ENCODE results near the gene PGK1.
A peak's percentile ranks its signal among the peaks of the same experiment; 100 is the strongest.
"Not testable (repeated sequence)": the region's sequence is repeated elsewhere in the genome, so short reads cannot be mapped to it uniquely, and the experiment has no call there.

The PGK1 gene

DNA sequence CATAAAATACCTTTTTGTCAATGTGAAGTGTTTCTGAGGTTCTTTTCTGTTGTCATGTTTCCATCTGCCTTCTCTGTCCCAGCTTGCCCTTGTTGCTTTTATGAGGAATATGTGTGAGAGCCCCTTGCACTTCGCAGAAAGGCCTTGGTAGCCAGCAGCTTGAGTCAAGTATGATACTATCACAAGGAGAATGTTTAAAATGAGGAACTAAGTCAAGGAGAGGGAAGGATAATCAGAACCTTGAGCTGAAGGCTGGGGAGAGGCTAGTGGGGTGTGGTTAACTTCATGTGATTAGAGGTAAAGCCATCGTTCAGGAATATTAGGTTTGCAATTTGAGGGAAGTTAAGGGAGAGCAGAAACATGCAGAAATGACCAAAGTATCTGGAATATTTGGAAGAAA is 12.7 kb downstream of the PGK1 start:
- no peak for DNase-seq

DNA sequence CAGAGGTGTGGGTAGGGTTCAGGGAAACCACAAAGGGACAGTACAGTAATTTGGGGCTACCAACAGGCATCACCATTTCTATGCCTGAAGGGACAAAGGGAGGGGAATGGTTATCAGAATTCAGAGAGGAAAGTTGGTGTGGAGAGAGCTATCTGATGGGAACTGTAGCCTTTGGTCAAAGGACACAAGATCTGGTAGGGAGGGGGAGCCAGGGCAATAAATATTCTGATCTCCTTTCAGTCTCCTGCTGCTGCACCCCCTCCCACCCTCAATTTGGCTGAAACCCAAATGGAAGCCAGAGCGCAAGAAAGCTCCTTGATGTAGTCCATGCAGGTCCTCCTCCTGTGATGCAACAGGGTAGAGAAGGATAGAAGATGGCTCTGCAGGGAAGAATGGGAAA is 14.6 kb downstream of the PGK1 start:
- no peak for DNase-seq

DNA sequence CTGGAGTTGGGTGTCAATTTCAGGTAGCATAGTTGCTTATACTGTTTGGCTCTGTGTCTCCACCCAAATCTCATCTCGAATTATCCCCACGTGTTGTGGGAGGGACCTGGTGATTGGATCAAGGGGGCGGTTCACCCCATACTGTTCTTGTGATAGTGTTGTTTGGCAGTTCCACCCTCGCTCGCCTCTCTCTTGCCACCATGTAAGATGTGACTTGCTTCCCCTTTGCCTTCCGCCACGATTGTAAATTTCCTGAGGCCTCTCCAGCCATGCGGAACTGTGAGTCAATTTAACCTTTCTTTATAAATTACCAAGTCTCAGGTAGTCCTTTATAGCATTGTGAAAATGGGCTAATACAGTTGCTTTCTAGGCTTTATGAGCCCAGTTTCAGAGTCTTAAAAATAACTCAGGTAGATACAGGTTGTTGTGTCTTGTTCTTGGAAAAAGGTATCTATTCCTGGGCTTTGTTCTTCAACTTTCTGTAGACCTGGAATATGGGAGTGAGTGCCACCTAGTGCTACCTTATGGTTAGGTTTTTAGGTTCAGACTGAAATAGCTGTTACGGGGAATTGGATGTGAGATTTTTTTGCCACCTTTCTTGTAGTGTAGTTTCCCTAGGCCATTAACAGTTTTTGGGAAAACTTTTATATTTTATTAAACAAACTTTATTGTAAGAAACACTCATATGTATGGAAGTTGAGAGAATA is 15.6 kb downstream of the PGK1 start:
- no peak for DNase-seq

DNA sequence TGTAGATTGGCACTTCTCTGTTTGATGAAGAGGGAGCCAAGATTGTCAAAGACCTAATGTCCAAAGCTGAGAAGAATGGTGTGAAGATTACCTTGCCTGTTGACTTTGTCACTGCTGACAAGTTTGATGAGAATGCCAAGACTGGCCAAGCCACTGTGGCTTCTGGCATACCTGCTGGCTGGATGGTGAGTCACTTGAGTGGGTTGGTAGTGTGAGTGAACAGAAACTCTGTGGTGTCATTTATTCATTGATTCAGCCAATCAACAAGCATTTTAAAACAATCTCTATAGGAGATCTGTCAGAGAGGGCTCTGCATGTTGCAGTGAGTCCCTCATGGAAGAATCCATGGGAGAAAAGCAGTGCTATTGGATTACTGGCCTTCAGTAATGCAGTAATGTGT is 19.1 kb downstream of the PGK1 start:
- DNase-seq = no peak

DNA sequence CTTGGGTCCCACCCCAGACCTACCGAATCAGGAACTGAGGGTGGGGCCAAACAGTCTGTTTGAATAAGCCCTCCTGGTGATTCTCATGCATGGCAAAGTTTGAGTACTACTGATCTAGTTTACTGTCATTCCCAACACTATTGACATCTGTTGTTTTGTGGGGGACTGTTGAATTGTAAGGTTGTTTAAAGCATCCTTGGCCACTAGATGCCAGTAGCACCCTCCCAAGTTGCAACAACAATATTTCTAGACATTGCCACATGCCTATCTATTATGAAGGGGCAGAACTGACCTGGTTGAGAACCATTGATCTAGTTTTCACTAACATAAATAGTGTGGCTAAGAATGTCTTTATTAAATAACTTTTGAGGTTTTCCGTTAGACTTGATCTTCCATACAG is 20.3 kb downstream of the PGK1 start:
- DNase-seq = no peak

DNA sequence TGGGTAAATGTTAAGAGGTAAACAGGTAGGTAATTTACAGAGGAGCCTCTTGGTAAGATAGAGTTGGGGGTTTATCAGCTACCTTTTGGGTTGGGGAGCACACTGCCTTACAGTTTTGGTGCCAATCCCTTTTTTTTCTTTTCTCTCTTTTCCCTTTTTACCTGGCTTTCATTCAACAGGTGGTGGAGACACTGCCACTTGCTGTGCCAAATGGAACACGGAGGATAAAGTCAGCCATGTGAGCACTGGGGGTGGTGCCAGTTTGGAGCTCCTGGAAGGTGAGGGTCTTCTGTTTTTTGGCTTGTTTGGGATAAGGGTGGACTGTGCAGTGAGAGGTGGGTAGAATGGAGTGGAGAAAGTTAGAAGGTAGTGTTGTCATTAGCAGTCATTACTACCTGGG is 21.1 kb downstream of the PGK1 start:
- DNase-seq = no peak

DNA sequence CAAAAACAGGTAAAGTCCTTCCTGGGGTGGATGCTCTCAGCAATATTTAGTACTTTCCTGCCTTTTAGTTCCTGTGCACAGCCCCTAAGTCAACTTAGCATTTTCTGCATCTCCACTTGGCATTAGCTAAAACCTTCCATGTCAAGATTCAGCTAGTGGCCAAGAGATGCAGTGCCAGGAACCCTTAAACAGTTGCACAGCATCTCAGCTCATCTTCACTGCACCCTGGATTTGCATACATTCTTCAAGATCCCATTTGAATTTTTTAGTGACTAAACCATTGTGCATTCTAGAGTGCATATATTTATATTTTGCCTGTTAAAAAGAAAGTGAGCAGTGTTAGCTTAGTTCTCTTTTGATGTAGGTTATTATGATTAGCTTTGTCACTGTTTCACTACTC is 21.7 kb downstream of the PGK1 start:
- DNase-seq = not testable (repeated sequence)

DNA sequence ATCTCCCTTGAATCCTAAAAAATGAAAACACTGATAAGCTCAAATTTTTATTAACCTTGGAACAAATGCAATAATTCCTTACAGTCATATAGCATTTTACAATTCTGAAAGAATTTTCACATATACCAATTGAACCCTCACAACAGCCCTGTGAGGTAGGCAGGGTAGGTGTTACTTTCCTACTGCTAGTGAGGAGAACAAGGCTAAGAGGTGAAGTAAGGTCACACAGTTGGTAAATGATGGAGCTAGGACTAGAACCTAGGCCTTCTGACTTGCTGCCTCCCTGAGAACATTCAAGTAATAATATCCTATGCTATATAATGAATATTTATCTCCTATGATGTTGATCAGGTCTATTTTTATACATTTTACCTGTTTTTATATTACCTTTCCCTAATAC is 25.7 kb downstream of the PGK1 start:
- DNase-seq = no peak

DNA sequence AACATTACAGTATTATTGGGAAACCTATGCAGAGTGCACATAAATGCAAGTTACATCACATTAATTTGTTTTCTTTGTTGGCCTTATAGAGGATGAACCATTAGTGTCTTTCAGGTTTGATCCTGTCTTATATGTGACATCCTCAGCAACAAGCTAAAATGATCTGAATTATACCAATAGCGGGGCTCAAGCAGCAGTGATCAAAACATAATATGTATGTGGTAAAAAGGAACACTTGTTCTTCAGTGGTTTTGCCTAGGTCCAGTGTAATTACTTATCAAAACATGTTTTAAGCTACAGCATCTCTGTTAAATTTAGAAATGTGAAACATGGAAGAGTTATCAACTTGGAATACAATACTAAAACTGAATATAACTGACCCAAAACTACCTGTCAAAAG is 26.3 kb downstream of the PGK1 start:
- no peak for DNase-seq

DNA sequence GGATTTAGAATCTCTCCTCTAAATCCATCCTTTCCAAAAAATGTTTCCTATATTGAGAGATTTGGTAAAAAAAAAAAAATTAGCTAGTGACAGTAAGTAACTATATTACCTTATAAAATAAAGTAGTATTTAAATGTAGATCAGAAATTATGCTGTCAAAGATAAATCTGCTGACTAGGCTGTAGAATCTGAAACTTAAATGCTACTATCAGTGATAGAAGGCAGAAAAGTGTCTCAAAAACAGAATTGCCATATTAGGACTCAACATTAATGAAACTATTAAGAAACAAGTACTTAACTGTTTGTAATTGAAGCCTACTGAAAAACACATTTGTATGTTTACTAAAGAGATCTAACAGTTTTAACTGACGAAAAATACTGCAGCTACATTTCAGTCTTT is 27.1 kb downstream of the PGK1 start:
- DNase-seq = no peak

DNA sequence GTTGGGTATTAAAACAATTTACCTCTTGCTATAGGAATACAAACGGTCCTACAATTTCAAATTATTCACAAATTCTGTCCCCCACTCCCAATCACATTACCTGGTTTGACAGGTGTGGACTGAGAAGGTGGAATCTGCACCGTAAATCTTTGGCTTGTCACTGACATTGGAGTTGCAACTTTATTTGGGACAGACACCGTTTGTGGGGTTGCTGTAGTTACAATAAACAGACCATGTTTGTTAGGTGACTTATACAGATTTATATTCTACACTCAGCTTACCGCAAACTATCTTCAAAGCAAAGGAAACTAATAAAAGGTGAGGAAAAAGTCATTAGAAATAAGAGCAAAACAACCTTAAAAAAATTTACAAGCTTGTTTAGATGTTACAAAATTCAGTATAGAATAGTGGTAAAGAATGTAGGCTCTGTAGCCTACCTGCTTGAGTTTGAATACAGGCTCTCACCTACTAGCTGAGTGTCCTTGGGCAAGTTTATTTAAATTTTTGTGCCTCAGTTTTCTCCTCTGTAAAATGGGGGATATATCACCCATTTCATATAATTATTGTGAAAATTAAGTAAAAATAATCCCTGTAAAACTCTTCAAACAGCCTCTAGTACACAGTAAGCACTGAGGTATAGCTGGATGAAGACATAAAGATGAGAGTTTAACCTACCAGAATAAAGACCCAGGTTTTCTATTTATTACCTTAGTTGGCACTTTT is 29.4 kb downstream of the PGK1 start:
- DNase-seq = no peak

DNA sequence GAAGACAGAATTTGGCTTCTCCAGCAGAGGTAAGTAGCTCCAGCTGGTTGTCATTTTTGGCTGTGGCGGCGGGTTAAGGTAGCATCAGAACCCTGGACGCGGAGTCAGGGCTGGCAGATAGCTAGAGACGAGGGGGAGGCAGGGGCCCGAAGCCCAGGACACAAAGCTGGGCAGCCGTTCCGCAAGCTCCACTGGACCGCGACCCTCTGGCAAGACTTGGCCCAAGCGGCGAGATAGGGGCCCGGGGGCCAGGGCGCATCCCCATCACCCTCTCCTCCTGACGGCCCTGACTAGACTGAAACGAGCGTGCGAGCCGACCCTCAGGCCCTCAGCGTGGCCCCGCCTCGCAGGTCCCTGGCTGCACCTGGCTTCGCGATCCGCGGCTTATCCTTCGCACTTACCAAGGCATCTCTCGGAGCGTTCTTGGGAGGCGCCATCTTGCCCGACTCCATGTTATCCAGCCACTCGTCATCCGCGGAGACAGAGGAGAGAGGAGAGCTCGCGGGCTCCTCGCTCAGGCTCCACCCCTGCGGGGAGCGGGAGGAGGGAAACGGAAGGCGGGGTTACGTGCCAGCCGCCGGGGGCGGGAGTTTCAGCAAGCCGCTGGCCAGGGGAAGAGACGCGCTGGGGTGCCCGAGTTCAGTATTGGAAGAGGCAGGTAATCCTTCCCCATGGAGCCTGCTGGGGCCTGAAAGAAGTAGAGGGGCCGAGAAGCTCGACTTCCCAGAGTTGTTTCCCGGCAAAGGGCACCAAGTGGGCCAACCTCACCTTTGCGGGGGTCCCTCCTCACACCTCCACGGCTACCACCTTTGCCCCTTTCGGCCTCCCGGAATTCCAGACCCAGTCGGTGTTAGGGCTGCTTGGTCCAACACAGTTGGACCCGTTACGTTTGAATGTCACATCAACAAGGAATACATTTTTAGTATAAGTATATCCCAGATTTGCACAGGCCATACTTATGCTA is 35.4 kb downstream of the PGK1 start, which contains the start of gene TAF9B:
Gene TAF9B, minus strand, starts transcription at position 491 of the 964 bp plus-strand sequence. Its CDS starts 39 bp downstream, at position 452.
- peak; percentile 86 for DNase-seq

DNA sequence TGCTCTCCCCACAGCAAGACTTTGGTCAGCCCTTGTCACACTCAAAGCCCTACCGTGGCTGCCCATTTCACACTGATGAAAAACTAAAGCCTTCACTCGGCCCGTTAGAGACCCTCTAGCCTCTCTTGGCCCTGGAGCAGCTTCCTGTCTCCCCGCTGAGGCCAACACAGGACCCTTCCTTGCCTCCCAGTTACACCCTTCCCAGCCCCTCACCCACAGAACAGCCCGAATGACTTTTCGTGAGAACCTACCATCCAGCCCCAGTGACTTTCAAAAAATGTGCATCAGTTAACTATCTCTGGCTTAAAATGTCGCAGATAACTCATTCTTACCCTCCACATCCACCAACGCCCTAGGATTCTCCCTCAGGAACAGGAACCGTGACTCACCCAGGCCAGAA is 36.2 kb downstream of the PGK1 start:
- DNase-seq = no peak

DNA sequence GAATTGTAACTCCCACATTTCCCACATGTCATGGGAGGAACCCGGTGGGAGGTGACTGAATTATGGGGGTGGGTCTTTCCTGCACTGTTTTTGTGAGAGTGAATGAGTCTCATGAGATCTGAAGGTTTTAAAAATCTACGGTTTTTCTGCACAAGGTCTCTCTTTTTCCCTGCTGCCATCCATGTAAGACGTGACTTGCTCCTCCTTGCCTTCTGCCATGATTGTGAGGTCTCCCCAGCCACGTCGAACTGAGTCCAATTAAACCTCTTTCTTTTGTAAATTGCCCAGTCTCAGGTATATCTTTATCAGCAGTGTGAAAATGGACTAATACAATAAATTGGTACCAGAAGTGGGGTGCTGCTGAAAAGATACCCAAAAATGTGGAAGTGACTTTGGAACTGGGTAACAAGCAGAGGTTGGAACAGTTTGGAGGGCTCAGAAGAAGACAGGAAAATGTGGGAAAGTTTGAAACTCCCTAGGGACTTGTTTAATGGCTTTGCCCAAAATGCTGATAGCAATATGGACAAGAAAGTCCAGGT is 43.0 kb downstream of the PGK1 start:
- DNase-seq = not testable (repeated sequence)

DNA sequence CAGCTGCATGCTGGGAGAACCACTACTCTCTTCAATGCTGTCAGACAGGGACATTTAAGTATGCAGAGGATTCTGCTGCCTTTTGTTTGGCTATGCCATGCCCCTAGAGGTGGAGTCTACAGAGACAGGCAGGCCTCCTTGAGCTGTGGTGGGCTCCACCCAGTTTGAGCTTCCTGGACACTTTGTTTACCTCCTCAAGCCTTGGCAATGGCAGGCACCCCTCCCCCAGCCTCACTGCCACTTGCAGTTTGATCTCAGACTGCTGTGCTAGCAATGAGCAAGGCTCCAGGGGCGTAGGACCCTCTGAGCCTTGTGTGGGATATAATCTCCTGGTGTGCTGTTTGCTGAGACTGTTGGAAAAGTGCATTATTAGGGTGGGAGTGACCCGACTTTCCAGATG is 53.3 kb downstream of the PGK1 start:
- not testable (repeated sequence) for DNase-seq

DNA sequence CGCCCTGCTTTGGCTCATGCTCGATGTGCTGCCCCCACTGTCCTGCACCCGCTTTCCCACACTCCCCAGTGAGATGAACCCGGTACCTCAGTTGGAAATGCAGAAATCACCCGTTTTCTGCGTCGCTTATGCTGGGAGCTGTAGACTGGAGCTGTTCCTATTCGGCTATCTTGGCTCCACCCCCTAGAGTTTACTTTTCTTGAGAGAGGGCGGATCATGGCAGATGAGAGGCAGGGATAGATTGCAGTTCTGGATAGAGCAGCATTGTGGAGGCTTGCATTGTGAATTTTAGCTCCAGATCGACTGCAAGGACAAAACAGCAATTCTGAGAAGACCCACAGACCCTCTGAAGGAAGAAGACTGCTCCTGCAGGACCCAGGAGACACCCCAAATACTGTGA is 53.8 kb downstream of the PGK1 start:
- not testable (repeated sequence) for DNase-seq

DNA sequence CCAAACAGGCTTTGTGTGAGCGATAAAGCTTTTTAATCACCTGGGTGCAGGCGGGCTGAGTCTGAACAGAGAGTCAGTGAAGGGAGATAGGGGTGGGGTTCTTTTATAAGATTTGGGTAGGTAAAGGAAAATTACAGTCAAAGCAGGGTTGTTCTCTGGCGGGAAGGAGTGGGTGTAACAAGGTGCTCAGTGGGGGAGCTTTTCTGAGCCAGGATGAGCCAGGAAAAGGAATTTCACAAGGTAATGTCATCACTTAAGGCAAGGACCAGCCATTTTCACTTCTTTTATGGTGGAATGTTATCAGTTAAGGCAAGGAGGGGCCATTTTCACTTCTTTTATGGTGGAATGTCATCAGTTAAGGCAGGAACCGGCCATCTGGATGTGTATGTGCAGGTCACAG is 56.7 kb downstream of the PGK1 start:
- not testable (repeated sequence) for DNase-seq

DNA sequence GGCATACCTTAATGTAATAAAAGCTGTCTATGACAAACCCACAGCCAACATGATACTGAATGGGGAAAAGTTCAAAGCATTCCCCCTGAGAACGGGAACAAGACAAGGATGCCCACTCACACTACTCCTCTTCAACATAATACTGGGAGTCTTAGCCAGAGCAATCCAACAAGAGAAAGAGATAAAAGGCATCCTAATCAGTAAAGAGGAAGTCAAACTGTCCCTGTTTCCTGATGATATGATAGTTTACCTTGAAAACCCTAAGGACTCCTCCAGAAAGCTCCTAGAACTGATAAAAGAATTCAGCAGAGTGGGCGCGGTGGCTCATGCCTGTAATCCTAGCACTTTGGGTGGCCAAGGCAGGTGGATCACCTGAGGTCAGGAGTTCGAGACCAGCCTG is 59.1 kb downstream of the PGK1 start:
- DNase-seq = not testable (repeated sequence)

DNA sequence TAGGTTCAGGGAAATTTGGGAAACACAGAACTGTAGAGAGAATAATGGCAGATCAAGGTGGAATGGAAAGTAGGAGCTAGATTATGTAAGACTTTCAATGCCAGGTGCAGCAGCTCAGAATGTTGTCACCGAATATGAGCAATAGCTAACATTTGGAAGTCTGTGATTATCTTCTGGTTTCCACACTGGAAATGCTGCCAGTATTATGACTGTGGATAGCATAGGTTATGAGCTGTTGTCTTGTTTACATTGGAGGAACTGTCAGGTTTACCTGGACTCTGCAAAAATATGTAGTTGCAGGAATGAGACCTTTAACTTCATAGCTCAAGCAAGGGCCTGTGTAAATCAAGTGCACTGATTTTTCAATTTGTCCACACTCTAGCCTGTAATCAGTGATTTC is 61.4 kb downstream of the PGK1 start:
- no peak for DNase-seq

DNA sequence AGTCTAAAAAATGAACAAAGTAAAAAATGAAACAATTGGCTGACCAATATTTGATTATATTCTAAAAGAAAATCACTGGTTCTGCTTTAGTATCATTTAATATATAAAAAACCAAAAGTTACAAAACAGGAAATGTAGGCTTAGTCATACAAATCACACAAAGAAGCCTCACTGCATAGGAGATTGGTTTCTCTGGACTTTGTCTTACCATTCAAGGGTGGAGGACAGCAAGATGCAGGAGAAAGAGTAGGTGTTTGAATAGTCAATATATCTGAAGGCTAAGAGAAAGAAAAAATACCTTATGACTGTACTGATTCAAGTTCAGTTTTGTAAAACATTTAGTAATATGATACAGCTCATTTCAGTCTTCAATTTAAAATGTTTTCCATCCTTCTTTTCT is 64.0 kb downstream of the PGK1 start:
- DNase-seq = no peak
